ENCODE data around the gene CFAP92.

CFAP92 gene

GRCh38 chr3:128983293-128984069 lies 10.4 kb downstream of the CFAP92 start:
- DNase-seq: no peak

- no peak for DNase-seq
Observed at GRCh38 chr3:128975276-128975675, 18.6 kb downstream of the CFAP92 start.

GRCh38 chr3:128973988-128974564 lies 19.8 kb downstream of the CFAP92 start:
- no peak for DNase-seq

- peak; percentile 33 for DNase-seq
Observed at GRCh38 chr3:128971421-128972100, 22.3 kb downstream of the CFAP92 start.

GRCh38 chr3:128970740-128971047 lies 23.2 kb downstream of the CFAP92 start:
- no peak for DNase-seq

GRCh38 chr3:128969993-128970739 lies 23.7 kb downstream of the CFAP92 start:
- peak; percentile 64 for DNase-seq

GRCh38 chr3:128967748-128968355 lies 26.0 kb downstream of the CFAP92 start:
- DNase-seq: no peak

GRCh38 chr3:128965818-128966217 lies 28.1 kb downstream of the CFAP92 start:
- DNase-seq: no peak

- no peak for DNase-seq
Observed at GRCh38 chr3:128965280-128965679, 28.6 kb downstream of the CFAP92 start.

GRCh38 chr3:128956440-128956839 lies 37.4 kb downstream of the CFAP92 start:
- DNase-seq: no peak

- DNase-seq: peak; percentile 75
Observed at GRCh38 chr3:128950223-128950938, 43.5 kb downstream of the CFAP92 start.

GRCh38 chr3:128949158-128949557 lies 44.7 kb downstream of the CFAP92 start:
- no peak for DNase-seq

GRCh38 chr3:128946411-128946810 lies 47.5 kb downstream of the CFAP92 start:
- no peak for DNase-seq

GRCh38 chr3:128945878-128946175 lies 48.0 kb downstream of the CFAP92 start:
- no peak for DNase-seq

GRCh38 chr3:128945041-128945877 lies 48.6 kb downstream of the CFAP92 start:
- DNase-seq: no peak

GRCh38 chr3:128942161-128942952 lies 51.5 kb downstream of the CFAP92 start:
- no peak for DNase-seq

GRCh38 chr3:128940252-128940651 lies 53.6 kb downstream of the CFAP92 start:
- no peak for DNase-seq

- no peak for DNase-seq
Observed at GRCh38 chr3:128936341-128936740, 57.5 kb downstream of the CFAP92 start.

- DNase-seq: no peak
Observed at GRCh38 chr3:128935922-128936321, 58.0 kb downstream of the CFAP92 start.

- DNase-seq: no peak
Observed at GRCh38 chr3:128933922-128934253, 60.0 kb downstream of the CFAP92 start.
